Ureter (tissue), 1 donor: Measurements from ENCODE around the gene TPH2. TPM values are rescaled to one million over a fixed set of nuclear protein-coding genes. Genes with fewer than 3 reads are reported as not detected.

Experiments used
- total RNA-seq: library from RNA; stranded (reverse); gene quantifications from one replicate; pipeline ENCODE4 v1.2.4, GENCODE V29; 2023
- donor health status: DM: yes; HTN: yes; CAD: no.

The TPH2 gene
- total RNA-seq, 1 donor from 2014 or later = not detected

Other genes starting within 250 kb of the TPH2 start
- 82.8 TPM for gene RAB21, start 184.0 kb upstream of the TPH2 start, total RNA-seq
- gene TBC1D15, start 99.1 kb upstream of the TPH2 start, total RNA-seq = 52.1 TPM